AG04450 (cell line): Measurements from ENCODE around the gene TMEM240. TPM values are rescaled to one million over a fixed set of nuclear protein-coding genes. Genes with fewer than 3 reads are reported as not detected.
"Not testable (repeated sequence)": the region's sequence is repeated elsewhere in the genome, so short reads cannot be mapped to it uniquely, and the experiment has no call there.

ENCODE experiments used
- CTCF ChIA-PET: fragments of 300-600, 350-600 bp; formaldehyde crosslinking; extraction: SDS; loops from one replicate; lab custom pipeline; 2022; ENCODE audit warnings: antibody characterized with exemption, inconsistent platforms; lab: Charles Lee
- POLR2A ChIA-PET: fragments of 350-600 bp; formaldehyde crosslinking; extraction: SDS; loops from one replicate; lab custom pipeline; 2021; ENCODE audit warnings: antibody characterized with exemption, inconsistent platforms; lab: Yijun Ruan, JAX
- DNase-seq: peaks from one replicate; pipeline ENCODE4 v3.0.0-alpha.2; 2011; ENCODE audit warnings: low read depth, low spot score
- H3K27ac ChIP-seq: one replicate; pipeline ENCODE4 v1.5.1; 2012; ENCODE audit warnings: low read depth, low read length, control low read depth
- H3K27me3 ChIP-seq: one replicate; pipeline ENCODE4 v1.6.0; 2012; ENCODE audit warnings: low read length; ENCODE audit not compliant: control insufficient read depth, insufficient read depth
- H3K4me3 ChIP-seq: 2 replicates; pipeline ENCODE4 v1.5.1; 2011; ENCODE audit warnings: mild to moderate bottlenecking, low read depth, low read length, control low read depth
- H3K9me3 ChIP-seq: 2 replicates; pipeline ENCODE4 v1.5.1; 2012; ENCODE audit warnings: low read length; ENCODE audit not compliant: control insufficient read depth, insufficient read depth
- CTCF ChIP-seq: IDR thresholded peaks from 2 replicates; pipeline ENCODE4 v1.5.1; 2011; ENCODE audit warnings: low read depth, low read length, control low read depth, inconsistent platforms
- polyA plus RNA-seq: library from polyadenylated mRNA; depleted of rRNA; stranded (reverse); fragments of >200 nt; gene quantifications from 2 replicates; pipeline ENCODE4 v1.2.3, GENCODE V29; 2011

Gene TMEM240
- polyA plus RNA-seq, 1 experiment = 5.1 TPM

GRCh38 chr1:1512425-1512824 lies 28.0 kb downstream of the TMEM240 start:
- H3K9me3 ChIP-seq, CTCF ChIA-PET, H3K27me3 ChIP-seq, H3K27ac ChIP-seq, POLR2A ChIA-PET, DNase-seq: not testable (repeated sequence)
- H3K4me3 ChIP-seq = peak overlapping the region; percentile 60

GRCh38 chr1:1511533-1512285 lies 28.7 kb downstream of the TMEM240 start, which contains the start of gene ATAD3A:
Gene ATAD3A, plus strand, starts transcription at chr1:1512162. Its CDS starts 107 bp downstream, at chr1:1512269.
- Histone ChIP-seq H3K4me3 (peak within 1 kb of the TSS; percentile 90), H3K9me3 (peaks cover 3% of the 10 kb centered on the region; the same call in 1 of the 2 replicates), H3K27me3 (no peaks in the 10 kb centered on the region), H3K27ac (peak within 1 kb of the TSS; percentile 97)
- CTCF ChIA-PET = no interaction called here
- peak; percentile 95 for DNase-seq
- POLR2A ChIA-PET = interaction anchor here (0.7 to 1.0 kb wide), 5 partner anchors 12 to 136 kb away, joined by 3 read pairs; partner anchors contain the start of genes AURKAIP1 and CCNL2
- no peak for TF ChIP-seq CTCF

- Histone ChIP-seq H3K4me3 (peak overlapping the region; percentile 90), H3K27ac (no peak overlapping the region), H3K27me3 (no peaks in the 10 kb centered on the region), H3K9me3 (peaks cover 3% of the 10 kb centered on the region; the same call in 1 of the 2 replicates)
- DNase-seq = no peak
- CTCF ChIA-PET = no interaction called here
- no peak for TF ChIP-seq CTCF
- POLR2A ChIA-PET = interaction anchor here (0.7 to 1.0 kb wide), 5 partner anchors 13 to 136 kb away, joined by 3 read pairs; partner anchors contain the start of genes AURKAIP1 and CCNL2
Observed at GRCh38 chr1:1510912-1511532, 29.4 kb downstream of the TMEM240 start.

- H3K4me3 ChIP-seq, CTCF ChIA-PET, DNase-seq, H3K27me3 ChIP-seq, H3K27ac ChIP-seq, H3K9me3 ChIP-seq, POLR2A ChIA-PET: not testable (repeated sequence)
Observed at GRCh38 chr1:1509465-1509850, 31.0 kb downstream of the TMEM240 start.

GRCh38 chr1:1508775-1509464 lies 31.5 kb downstream of the TMEM240 start:
- H3K27me3 ChIP-seq, H3K27ac ChIP-seq, H3K4me3 ChIP-seq, DNase-seq, H3K9me3 ChIP-seq, CTCF ChIA-PET, POLR2A ChIA-PET: not testable (repeated sequence)

- CTCF ChIA-PET = no interaction called here
- no peaks in the 10 kb centered on the region for H3K27me3 ChIP-seq
- no peak overlapping the region for H3K27ac ChIP-seq
- TF ChIP-seq CTCF = no peak
- H3K9me3 ChIP-seq = peaks cover 3% of the 10 kb centered on the region; the same call in 1 of the 2 replicates
- no peak for DNase-seq
- POLR2A ChIA-PET = no interaction called here
- H3K4me3 ChIP-seq = no peak overlapping the region
Observed at GRCh38 chr1:1507305-1507704, 33.1 kb downstream of the TMEM240 start.

GRCh38 chr1:1505801-1506200 lies 34.6 kb downstream of the TMEM240 start:
- ChIA-PET CTCF (interaction anchor here (1.1 kb wide), 1 partner anchor 16 kb away, joined by 3 read pairs; no protein-coding TSS in a partner anchor), POLR2A (interaction anchor here (1.0 kb wide), 1 partner anchor 107 kb away, joined by 3 read pairs; the partner anchor contains the start of gene CCNL2)
- DNase-seq, H3K27ac ChIP-seq, H3K9me3 ChIP-seq, H3K4me3 ChIP-seq, H3K27me3 ChIP-seq: not testable (repeated sequence)
